ENCODE measurements around the gene KPNA1.

- TF ChIP-seq CTCF (IDR thresholded peaks at IDR 0.05) (no peak), POLR2A (IDR thresholded peaks at IDR 0.05) (no peak)
Observed at GRCh38 chr3:122530164-122530563, 15.4 kb upstream of the KPNA1 start.
